Neuronal stem cell (in vitro differentiated cells): ENCODE measurements around the gene TLCD3B.
A peak's percentile ranks its signal among the peaks of the same experiment; 100 is the strongest.

ENCODE experiments used
- DNase-seq: peaks from one replicate; pipeline ENCODE4 v3.0.0-alpha.2; 2013; ENCODE audit warnings: low spot score
- H2AFZ ChIP-seq: one replicate; pipeline ENCODE4 v1.6.1; 2013; ENCODE audit warnings: mild to moderate bottlenecking, low read length, inconsistent platforms
- H2AK5ac ChIP-seq: 2 replicates; pipeline ENCODE4 v1.6.1; 2013; ENCODE audit warnings: low read depth, mild to moderate bottlenecking, inconsistent platforms, low read length, moderate library complexity, mixed read lengths
- H2BK120ac ChIP-seq: 2 replicates; pipeline ENCODE4 v1.6.1; 2013; ENCODE audit warnings: low read depth, mild to moderate bottlenecking, inconsistent platforms, low read length, moderate library complexity, mixed read lengths
- H2BK12ac ChIP-seq: one replicate; pipeline ENCODE4 v1.6.1; 2013; ENCODE audit warnings: low read length, inconsistent platforms
- H2BK15ac ChIP-seq: 2 replicates; pipeline ENCODE4 v1.6.1; 2013; ENCODE audit warnings: mild to moderate bottlenecking, low read length, inconsistent platforms, mixed read lengths
- H2BK5ac ChIP-seq: one replicate; pipeline ENCODE4 v1.6.1; 2013; ENCODE audit warnings: inconsistent platforms, mild to moderate bottlenecking, low read length, moderate library complexity
- H3K14ac ChIP-seq: one replicate; pipeline ENCODE4 v1.6.1; 2013; ENCODE audit warnings: low read length, inconsistent platforms
- H3K18ac ChIP-seq: 2 replicates; pipeline ENCODE4 v1.6.1; 2013; ENCODE audit warnings: low read length, inconsistent platforms
- H3K23ac ChIP-seq: 2 replicates; pipeline ENCODE4 v1.6.1; 2013; ENCODE audit warnings: low read depth, mild to moderate bottlenecking, mixed read lengths, low read length, inconsistent platforms; ENCODE audit not compliant: poor library complexity
- H3K27ac ChIP-seq: replicated peaks from 3 replicates; pipeline ENCODE4 v1.5.1; 2013; ENCODE audit warnings: low read length, inconsistent platforms
- H3K27me3 ChIP-seq, 3 experiments: 2 replicates each; pipeline ENCODE4 v1.6.1; 2013; ENCODE audit warnings: low read length in 3 of 3, mild to moderate bottlenecking in 2 of 3, inconsistent platforms in 1 of 3, low read depth in 1 of 3, mixed read lengths in 1 of 3, moderate library complexity in 1 of 3; ENCODE audit not compliant: control insufficient read depth in 3 of 3, insufficient read depth in 3 of 3
- H3K36me3 ChIP-seq, 2 donors: replicated peaks in 1 of 2; 2 replicates each; pipeline ENCODE4 v1.6.1; 2013; ENCODE audit warnings: low read length in 2 of 2; ENCODE audit not compliant: control insufficient read depth in 2 of 2, insufficient read depth in 2 of 2
- H3K4ac ChIP-seq: 2 replicates; pipeline ENCODE4 v1.6.1; 2013; ENCODE audit warnings: inconsistent platforms, mild to moderate bottlenecking, low read length, moderate library complexity
- H3K4me1 ChIP-seq, 2 donors: 1 replicate in 1 of 2; 2 replicates in 1 of 2; pipeline ENCODE4 v1.6.1; 2013; ENCODE audit warnings: low read length in 2 of 2, low read depth in 1 of 2; ENCODE audit not compliant: control insufficient read depth in 2 of 2, insufficient read depth in 1 of 2
- H3K4me2 ChIP-seq: one replicate; pipeline ENCODE4 v1.6.1; 2013; ENCODE audit warnings: mild to moderate bottlenecking, low read length, inconsistent platforms; ENCODE audit not compliant: insufficient read depth, poor library complexity, severe bottlenecking
- H3K4me3 ChIP-seq, 2 donors: 2 replicates each; pipeline ENCODE4 v1.5.1; 2013; ENCODE audit warnings: low read length in 2 of 2, mild to moderate bottlenecking in 2 of 2, inconsistent platforms in 1 of 2, moderate library complexity in 1 of 2
- H3K79me1 ChIP-seq: one replicate; pipeline ENCODE4 v1.6.1; 2013; ENCODE audit warnings: low read depth, mild to moderate bottlenecking, inconsistent platforms, low read length, moderate library complexity
- H3K9ac ChIP-seq: one replicate; pipeline ENCODE4 v1.6.1; 2013; ENCODE audit warnings: mild to moderate bottlenecking, low read depth, low read length, inconsistent platforms; ENCODE audit not compliant: poor library complexity
- H3K9me3 ChIP-seq, 2 donors: replicated peaks in 1 of 2; 2 replicates each; pipeline versions ENCODE3 to v1.6.1; 2013; ENCODE audit warnings: low read length in 2 of 2, mild to moderate bottlenecking in 2 of 2, inconsistent platforms in 1 of 2, low read depth in 1 of 2, mixed read lengths in 1 of 2, moderate library complexity in 1 of 2; ENCODE audit not compliant: control insufficient read depth in 2 of 2, insufficient read depth in 1 of 2
- H4K8ac ChIP-seq: one replicate; pipeline ENCODE4 v1.6.1; 2013; ENCODE audit warnings: low read depth, mild to moderate bottlenecking, inconsistent platforms, low read length, moderate library complexity
- H4K91ac ChIP-seq: one replicate; pipeline ENCODE4 v1.6.1; 2013; ENCODE audit warnings: low read length, low read depth, mild to moderate bottlenecking, inconsistent platforms; ENCODE audit not compliant: poor library complexity
- WGBS, 2 donors: extraction: QIAGEN DNeasy Blood & Tissue Kit; methylation state at CpG; one replicate each; pipeline ENCODE4 v1.1.7; 2013; ENCODE audit warnings: missing lambda C conversion rate in 2 of 2, mixed read lengths in 1 of 2; ENCODE audit not compliant: insufficient read length in 2 of 2, insufficient replicate concordance in 1 of 2; ENCODE audit errors: extremely low coverage in 2 of 2; 5-methylcytosine and 5-hydroxymethylcytosine counted together

TLCD3B gene

DNA sequence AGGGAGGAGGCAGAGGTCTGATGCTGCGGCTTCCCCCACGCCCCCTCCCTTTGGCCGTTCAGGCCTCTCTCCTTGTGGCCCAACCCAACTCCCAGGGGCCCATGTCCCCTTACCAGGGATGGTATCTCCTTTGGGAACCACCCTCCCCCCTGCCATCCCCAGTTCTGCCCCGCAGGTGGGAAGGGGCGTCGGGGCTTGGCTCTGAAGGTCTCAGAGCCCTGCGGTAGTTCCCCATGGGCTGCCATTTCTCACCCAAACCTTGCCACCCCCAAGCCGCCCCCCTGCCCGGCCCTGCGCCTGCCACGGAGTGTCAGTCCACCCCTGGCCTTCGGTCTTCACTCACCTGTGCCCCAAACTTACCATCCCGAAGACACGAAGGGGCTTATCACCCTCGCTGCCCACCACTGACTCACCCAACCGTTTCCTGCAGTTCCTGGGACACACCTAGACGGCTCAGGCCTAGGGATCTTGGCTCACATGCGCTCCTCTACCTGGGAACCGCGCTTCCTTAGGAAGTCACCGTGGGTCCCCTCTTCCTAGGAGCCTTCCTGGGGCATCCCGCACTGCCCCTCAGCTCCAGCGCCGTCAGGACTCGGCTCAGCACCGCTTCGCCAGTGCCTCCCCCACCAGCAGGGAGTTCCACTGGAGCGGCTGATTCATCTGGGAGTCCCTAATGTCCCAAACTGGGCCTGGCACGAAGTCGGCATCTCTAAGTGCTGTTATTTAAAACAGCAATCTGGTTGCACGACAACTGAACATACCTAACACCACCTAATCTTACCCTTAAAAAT, 19.2 kb downstream of the TLCD3B start:
- no peaks in the 10 kb centered on the region for H3K9me3 ChIP-seq

DNA sequence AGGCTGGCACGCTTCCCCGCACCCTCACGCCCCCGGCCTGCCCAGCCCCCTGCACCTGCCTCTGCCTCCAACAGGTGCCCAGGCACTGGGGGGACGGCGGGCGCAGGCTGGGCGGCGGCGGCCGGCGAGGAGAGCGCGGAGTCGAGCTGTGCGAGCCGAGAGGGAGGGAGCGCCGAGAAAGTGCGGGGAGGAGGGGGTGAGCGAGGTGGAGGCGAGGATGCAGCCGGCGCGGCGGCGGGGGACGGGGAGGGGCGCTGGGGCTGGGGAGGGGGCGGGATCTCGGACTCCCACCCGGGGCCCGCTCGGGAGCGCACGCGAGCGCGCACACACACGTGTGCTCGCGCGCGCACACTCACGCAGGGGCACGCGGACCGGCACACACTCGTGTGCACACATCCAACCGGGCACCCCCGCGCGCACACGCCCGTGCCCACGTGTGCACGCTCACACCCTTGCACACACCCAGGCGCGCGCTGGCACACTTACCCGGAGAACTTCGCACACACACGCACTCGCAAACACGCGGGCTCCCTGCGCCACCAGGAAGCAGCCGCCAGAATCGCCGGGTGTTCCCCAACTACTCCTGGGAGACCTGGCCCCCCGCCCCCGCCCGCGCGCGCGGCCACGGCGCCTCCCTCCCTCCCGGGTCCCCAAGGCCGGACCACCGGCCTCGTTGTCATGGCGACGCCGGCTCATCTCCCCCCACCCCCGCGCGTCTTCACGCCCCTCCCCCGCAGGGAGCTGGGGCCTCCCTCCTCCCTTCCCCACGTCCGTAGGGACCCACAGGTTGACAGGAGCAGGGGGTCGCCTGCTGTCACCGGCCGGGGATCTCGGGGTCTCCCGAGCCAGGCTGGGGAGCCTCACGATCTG, 20.0 kb downstream of the TLCD3B start, which contains the start of gene DOC2A:
TSS of gene DOC2A (minus strand) at position 184 of the 870 bp plus-strand sequence. CDS start 805 bp downstream, outside the sequence.
- H2BK5ac ChIP-seq = peak within 1 kb of the TSS; percentile 1
- H3K27me3 ChIP-seq = peaks cover 0 to 17% (median 15%) of the 10 kb centered on the region in 3 experiments
- peak within 1 kb of the TSS; percentile 85 for H3K23ac ChIP-seq
- no CpG with 5 or more reads among the region's 99 CpGs for WGBS, 2 donors
- no peak within 1 kb of the TSS for H2BK120ac ChIP-seq
- H2BK12ac ChIP-seq = peak within 1 kb of the TSS; percentile 94
- peak within 1 kb of the TSS; percentile 100 for H2AK5ac ChIP-seq
- H3K9ac ChIP-seq = peak within 1 kb of the TSS; percentile 92
- H3K14ac ChIP-seq = peak within 1 kb of the TSS; percentile 71
- peak within 1 kb of the TSS; percentile 84 for H3K4ac ChIP-seq
- peak; percentile 41 for DNase-seq
- H4K91ac ChIP-seq = no peak within 1 kb of the TSS
- peaks cover 12 to 14% of the 10 kb centered on the region in 2 donors for H3K4me1 ChIP-seq
- H3K27ac ChIP-seq = no peak within 1 kb of the TSS
- H3K18ac ChIP-seq = peak within 1 kb of the TSS; percentile 97
- peaks cover 3 to 4% of the 10 kb centered on the region in 2 donors for H3K36me3 ChIP-seq
- peak within 1 kb of the TSS; percentile 94 for H3K4me2 ChIP-seq
- no peaks in the 10 kb centered on the region for H3K9me3 ChIP-seq
- H3K79me1 ChIP-seq = peaks cover 2% of the 10 kb centered on the region
- peak within 1 kb of the TSS; percentile 67 to 93 for H3K4me3 ChIP-seq
- peak within 1 kb of the TSS; percentile 96 for H2AFZ ChIP-seq
- peak within 1 kb of the TSS; percentile 98 for H2BK15ac ChIP-seq
- H4K8ac ChIP-seq = peak within 1 kb of the TSS; percentile 82

More for the DNA sequence above, 19.2 kb downstream of the TLCD3B start:
- no CpG with 5 or more reads among the region's 31 CpGs for WGBS, 2 donors
- H3K4ac ChIP-seq = no peak overlapping the region
- peak overlapping the region; percentile 94 for H3K4me2 ChIP-seq
- H2BK5ac ChIP-seq = peak overlapping the region; percentile 1
- H3K4me3 ChIP-seq = peak overlapping the region; percentile 31 to 67
- no peak overlapping the region for H2BK120ac ChIP-seq
- peak overlapping the region; percentile 35 for H2AK5ac ChIP-seq
- H3K14ac ChIP-seq = no peak overlapping the region
- no peak overlapping the region for H2BK12ac ChIP-seq
- peak overlapping the region; percentile 92 for H3K9ac ChIP-seq
- peaks cover 0 to 17% (median 15%) of the 10 kb centered on the region in 3 experiments for H3K27me3 ChIP-seq
- no peak overlapping the region for H4K8ac ChIP-seq
- H3K79me1 ChIP-seq = peaks cover 2% of the 10 kb centered on the region
- H2AFZ ChIP-seq = peak overlapping the region; percentile 96
- H4K91ac ChIP-seq = no peak overlapping the region
- no peak overlapping the region for H3K23ac ChIP-seq
- peaks cover 12 to 14% of the 10 kb centered on the region in 2 donors for H3K4me1 ChIP-seq
- no peak for DNase-seq
- H2BK15ac ChIP-seq = no peak overlapping the region
- no peak overlapping the region for H3K27ac ChIP-seq
- peak overlapping the region; percentile 92 for H3K18ac ChIP-seq
- H3K36me3 ChIP-seq = peaks cover 0 to 3% of the 10 kb centered on the region in 2 donors

- Histone ChIP-seq H3K4me1 (peaks cover 12 to 14% of the 10 kb centered on the region in 2 donors), H2AK5ac (peak overlapping the region; percentile 100), H3K36me3 (peaks cover 7 to 9% of the 10 kb centered on the region in 2 donors), H3K9me3 (no peaks in the 10 kb centered on the region), H4K8ac (no peak overlapping the region), H3K23ac (peak overlapping the region; percentile 85), H3K27ac (no peak overlapping the region), H3K4me3 (peak overlapping the region; percentile 67 to 93), H3K27me3 (peaks cover 0 to 17% (median 15%) of the 10 kb centered on the region in 3 experiments), H2BK15ac (peak overlapping the region; percentile 98), H3K9ac (peak overlapping the region; percentile 86), H2BK5ac (no peak overlapping the region), H4K91ac (no peak overlapping the region), H3K18ac (peak overlapping the region; percentile 96), H2AFZ (peak overlapping the region; percentile 96), H3K79me1 (peaks cover 2% of the 10 kb centered on the region), H2BK120ac (no peak overlapping the region), H3K4ac (peak overlapping the region; percentile 84), H3K14ac (peak overlapping the region; percentile 38), H3K4me2 (peak overlapping the region; percentile 94), H2BK12ac (peak overlapping the region; percentile 94)
- DNase-seq = no peak
- no CpG with 5 or more reads among the region's 34 CpGs for WGBS, 2 donors
Observed at GRCh38 chr16:30009990-30010843, 20.9 kb downstream of the TLCD3B start.
